ENCODE measurements around the gene RNF150.

RNF150 gene

GRCh38 chr4:141021397-141022110 is 111.7 kb downstream of the RNF150 start:
- DNase-seq = no peak

- no peak for DNase-seq
These were observed 112.4 kb downstream of the RNF150 start for GRCh38 chr4:141020801-141021261.

DNA sequence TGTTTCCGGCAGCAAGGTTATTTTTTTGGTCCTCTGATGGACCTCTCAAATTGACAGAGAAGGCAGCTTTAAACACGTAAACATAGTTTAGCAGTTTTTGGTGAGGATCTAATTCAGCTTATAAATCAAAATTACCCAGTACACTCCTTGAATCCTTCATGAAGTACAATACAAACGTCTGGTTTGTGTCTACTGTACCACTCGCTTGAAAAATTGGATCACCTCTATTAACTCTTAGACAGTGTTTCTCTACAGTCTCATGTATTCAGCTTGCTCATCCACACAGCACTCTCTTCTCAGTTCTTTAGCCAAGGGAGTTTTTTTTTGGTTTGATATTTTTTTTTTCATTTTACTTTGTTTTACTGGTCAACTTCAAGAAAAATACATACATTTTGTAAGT is 113.5 kb downstream of the RNF150 start:
- DNase-seq = no peak

DNA sequence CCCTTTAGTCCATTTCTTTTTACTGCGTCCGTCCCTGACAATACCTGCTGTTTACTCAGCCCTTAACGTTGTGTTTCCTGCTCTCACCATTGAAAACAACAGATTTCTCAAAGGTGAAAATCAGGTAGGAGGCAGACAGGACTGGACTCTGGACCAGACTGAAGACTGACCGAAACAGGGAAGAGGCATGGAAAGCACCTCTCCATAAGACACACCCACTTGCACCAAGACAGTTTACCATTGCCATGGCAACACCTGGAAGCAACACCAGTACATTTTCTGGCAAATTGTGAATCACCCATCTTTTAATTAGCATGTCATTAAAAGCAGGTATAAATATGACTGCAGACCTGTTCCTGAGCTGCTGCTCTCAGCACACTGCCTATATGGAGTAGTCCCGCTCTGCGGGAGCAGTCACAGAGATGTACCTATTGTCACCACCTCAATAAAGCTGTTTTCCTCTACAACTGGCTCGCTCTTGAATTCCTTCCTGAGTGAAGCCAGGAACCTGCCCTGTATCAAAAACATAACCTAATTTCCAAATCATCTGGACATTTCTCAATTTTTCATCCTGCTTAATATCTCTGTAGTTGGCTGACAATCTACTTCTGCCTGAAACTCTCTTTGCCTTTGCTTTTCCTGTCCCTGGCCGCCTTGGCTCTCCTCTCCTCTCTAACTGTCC is 117.0 kb downstream of the RNF150 start:
- no peak for DNase-seq

GRCh38 chr4:141013899-141014298 is 119.4 kb downstream of the RNF150 start:
- no peak for DNase-seq

GRCh38 chr4:141011901-141012315 is 121.4 kb downstream of the RNF150 start:
- DNase-seq = no peak

DNA sequence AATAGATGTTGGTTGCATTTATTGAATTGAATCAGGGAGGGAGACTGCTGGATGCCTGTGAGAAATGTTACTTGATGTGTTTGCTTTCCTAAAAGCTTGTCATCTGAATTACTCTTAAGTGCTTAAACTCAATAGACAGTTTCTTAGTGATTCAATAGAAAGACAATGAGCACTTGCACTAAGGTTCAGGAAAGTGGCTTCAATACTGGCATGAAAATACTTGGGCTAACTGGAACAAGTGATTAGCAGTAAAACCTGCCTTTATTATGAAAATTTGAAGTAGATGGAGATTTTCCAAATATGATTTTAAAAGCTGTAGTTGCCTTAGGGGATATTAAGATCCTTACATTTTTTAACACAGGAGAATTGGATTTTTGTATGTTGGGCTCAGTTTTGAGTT is 123.3 kb downstream of the RNF150 start:
- DNase-seq = no peak

DNA sequence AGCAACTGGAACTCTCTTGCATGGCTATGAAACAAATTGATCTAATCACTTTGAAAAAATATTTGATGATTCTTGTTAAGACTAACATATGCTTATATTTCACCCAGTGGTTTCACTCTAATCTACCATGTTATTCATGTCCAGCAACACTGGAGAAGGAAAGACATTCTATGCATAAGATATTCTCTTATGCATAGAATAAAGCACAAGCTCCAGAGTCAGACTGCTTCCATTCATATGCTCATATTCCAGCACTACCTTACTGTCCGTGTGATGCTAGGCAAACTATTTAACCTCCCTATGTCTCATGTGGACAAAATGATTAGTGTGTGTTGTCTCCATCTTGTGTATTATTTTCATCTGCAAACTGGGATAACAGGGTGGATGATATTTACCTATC is 124.1 kb downstream of the RNF150 start:
- no peak for DNase-seq

DNA sequence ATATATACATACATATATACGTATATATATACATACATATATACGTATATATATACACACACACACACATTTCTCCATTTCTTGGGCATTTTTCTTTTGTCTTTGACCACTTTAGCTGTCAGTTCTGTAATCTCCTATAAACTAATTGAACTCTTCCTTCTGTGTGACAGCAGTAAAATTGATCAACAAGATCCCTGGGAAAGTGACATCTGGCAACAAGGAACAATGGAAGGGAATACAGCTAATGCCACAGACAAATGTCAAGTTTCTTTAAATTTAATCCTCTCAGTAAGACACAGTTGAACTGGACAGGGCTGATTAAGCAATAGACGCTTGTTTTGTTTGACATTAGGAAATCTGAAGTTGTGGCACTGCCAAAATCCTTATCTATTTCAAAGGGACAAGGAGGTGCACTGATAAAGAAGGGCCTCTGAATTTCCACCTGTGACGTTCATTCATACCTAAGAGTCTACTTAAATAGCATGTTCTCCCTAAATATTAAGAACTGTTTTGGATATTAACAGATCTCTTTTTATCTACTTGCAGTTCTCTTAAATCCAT is 126.9 kb downstream of the RNF150 start:
- DNase-seq = no peak

DNA sequence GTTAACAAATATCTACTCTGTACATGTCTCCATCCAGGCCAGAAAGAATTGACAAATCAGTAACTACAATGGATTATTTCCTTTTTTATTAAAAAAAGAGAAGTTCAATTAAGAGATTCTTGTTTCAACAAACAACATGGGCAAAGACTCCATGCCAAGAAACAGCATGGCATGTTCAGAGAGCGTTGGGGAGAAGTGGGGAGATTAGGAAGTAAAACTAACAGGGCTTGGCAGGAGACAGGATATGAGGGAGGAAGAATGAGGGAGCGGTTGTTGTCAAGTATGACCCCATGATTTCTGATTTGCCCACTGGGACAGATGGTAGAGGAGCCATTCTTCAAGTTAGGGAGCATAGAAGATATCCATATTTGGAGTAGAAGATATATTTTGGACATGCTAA is 128.4 kb downstream of the RNF150 start:
- DNase-seq = no peak

DNA sequence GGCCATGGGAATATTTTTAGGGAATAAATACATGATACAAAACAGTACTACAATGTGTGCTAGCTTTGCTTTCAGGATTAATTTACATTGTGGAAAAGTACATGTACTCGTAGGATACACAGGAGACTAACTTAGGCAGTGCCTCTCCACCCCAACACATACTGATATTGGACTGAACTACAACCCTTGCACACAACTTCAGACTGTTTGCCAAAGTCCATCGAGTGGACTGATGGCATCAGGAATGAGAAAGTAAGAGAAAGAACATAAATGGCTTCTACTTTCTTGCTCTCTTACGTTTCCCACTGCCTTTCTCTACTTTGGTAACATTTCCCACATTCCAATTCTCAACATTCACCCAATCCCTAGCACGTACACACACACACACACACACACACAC is 130.1 kb downstream of the RNF150 start:
- no peak for DNase-seq

GRCh38 chr4:141002323-141002805 is 130.9 kb downstream of the RNF150 start:
- no peak for DNase-seq

- no peak for DNase-seq
These were observed 136.5 kb downstream of the RNF150 start for GRCh38 chr4:140996766-140997165.

GRCh38 chr4:140995058-140995457 is 138.2 kb downstream of the RNF150 start:
- no peak for DNase-seq

DNA sequence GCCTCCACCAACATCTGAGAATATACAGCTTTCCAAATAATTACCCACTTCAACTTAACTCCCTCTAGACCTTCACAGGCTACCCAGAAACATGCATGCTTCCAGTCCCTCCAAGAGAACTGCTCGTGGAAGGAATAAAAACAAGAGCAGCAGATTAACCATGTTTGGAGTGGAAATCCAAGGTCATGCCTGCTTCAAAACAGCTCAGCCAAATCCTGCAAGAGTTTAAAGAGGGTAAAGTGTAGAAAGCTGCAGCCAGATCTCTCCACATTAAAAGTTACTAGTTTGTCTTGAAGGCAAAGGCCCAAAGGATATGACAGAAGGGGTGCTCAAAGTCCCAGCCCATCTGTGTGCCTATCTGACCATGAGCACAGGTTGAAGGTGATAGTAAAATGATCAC is 139.3 kb downstream of the RNF150 start:
- DNase-seq = no peak

GRCh38 chr4:140993370-140993769 is 139.9 kb downstream of the RNF150 start:
- no peak for DNase-seq

- DNase-seq = no peak
These were observed 143.3 kb downstream of the RNF150 start for GRCh38 chr4:140989944-140990343.

DNA sequence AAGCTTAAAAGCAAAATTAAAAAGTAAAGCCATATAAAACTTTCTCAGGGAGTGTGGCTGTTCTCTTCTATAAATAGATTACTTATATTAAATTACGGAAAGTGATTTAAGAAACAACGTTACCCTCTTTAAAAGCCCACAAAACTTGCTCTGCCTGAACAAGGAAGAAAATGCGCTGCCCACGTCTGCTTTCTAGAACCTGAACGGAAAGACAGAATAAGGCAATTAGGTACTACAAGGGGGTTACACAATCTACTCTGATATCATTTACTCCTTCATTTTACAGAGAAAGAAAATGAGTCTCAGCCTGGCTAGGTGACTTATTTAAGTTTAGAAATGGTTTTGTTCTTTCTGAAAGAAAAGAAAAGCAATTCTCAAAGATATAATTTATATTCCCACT is 147.2 kb downstream of the RNF150 start:
- DNase-seq = no peak

DNA sequence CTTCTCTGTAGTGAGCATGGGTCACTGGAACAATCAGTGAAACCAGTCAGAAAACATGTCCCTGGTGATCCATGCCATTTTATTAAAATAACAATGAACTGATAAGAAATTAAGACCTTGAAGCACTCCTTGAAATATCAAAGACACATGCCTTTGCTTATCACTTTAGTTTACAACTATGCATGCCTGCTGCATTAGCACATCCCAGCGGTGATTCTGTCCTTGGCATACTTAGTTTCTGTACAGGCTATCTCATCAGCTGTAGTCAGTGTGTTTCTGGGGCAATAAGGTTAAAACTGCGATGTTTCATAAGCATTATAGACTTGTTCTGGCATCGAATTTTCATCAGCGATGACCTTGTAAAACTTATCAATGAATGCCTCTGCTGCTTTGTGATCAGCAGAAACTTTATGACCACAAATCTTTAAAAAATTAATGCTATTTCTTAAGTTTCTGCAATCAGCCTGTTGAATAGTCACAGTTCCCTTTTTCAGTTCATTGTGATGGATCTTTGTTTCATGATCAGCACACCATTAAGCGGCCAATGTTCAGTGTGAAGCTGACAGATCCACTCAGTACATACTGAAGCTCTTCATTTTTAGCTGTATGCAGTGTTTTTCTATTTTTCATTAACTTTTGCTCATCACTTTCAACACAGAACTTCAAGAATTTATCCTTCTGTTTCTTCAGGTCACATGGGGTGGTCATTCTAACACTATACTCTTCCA is 150.5 kb downstream of the RNF150 start:
- DNase-seq = no peak

GRCh38 chr4:140980426-140981200 is 152.7 kb downstream of the RNF150 start:
- no peak for DNase-seq

DNA sequence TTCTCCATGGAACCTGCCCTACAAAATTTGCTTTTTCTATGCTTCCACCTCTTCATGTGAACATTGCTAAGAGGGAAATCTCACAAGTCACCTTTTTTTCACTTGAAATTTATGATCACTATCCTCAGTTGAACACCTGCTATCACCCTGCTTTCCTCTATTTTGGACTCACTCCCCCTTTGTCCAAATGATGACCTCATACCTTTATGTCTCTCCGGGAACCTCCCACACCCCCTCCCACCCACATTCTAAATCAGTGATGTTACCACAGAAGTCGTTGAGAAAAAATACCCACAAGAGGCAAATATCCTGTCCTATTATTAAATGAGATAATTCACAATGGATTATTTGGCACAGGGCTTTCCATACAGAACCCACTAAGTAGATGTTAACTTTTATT is 156.5 kb downstream of the RNF150 start:
- DNase-seq = no peak

- DNase-seq = no peak
These were observed 162.0 kb downstream of the RNF150 start for GRCh38 chr4:140971077-140971792.
